GM18520 (cell line): ENCODE data around the gene MKRN2OS.
"Not testable (repeated sequence)": the region's sequence is repeated elsewhere in the genome, so short reads cannot be mapped to it uniquely, and the experiment has no call there.

ENCODE experiments used
- ATAC-seq: cut with Tn5 transposase; IDR thresholded peaks from one replicate; pipeline ENCODE4 v1.9.1; 2021; ENCODE audit not compliant: unreplicated experiment

Gene MKRN2OS

DNA sequence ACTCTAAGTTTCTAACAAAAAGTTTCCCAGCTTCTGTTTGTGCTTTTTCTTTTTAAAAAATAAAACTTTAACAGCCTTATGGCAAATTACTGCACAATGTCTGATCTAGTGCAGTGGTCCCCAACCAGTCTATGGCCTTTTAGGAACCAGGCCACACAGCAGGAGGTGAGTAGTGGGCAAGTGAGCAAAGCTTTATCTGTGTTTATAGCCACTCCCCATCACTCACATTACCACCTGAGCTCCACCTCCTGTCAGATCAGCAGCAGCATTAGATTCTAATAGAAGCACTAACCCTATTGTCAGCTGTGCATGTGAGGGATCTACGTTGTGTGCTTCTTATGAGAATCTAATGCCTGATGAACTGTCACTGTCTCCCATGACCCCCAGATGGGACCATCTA, 17.2 kb upstream of the MKRN2OS start:
- no peak for ATAC-seq

DNA sequence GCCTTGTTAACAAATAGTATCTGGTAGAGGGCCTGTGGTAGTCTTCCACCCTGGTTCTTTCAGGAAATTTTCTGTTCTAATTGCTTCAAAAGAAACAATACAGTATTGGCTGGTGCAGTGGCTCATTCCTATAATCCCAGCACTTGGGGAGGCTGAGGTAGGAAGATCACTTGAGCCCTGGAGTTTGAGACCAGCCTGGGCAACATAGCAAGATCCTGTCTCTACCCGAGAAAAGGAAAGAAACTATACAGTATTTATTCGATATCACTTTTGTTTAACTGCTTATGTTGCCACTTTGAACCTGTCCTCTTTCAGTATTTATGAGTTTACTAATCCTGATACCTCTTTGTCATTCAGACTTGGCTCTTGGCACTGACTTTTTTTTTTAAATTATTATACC, 16.1 kb upstream of the MKRN2OS start:
- ATAC-seq: no peak

DNA sequence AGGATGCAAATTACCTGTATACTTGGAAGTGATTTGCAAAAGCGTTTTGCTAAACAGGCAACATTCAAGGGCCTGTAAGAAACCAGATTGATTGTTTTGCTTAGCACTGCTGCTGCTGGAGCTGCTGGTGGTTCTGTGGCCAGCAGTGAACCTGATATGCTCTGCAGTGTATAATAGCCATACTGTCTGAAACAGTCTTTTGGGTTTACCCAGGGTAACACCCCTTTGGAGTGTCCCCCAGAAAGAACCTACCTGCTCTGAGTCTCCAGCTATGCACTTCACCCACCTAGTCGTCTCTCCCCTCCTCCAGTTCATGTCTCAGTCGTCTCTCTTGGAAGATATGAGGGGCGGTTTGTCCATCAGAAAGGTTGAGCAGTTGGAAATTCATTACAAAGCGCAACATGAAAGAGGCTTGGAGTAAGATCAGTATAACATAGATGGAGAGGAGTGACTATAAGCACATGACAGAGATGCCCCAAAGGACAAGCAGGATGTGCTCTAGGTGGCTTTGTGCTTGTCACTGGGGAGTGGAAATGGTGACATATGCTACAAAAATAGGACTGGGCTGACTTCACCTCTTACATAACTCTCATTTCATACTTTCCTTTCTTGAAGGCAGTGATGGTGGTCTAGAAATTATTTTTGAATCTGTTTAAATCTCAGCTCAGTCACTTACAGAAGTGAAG, 15.3 kb upstream of the MKRN2OS start:
- peak; percentile 24 for ATAC-seq

DNA sequence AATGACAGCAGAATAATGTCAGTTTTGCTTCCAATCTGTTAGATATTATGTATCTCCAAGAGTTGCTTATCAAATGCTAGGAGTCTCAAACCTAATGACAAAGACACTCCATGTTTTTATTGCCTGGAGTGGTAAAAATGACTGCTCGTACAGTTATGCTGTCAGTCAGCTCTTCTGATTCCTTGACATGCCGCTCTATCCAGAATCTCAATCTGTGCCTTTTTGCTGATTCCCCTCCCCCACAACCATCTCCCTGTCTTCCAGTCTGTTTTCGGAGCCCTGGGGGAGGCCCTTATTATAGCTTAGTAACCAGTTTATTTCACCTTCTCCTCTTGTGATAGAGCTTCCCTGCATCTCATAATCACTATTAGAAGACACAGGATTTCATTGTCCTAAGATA, 14.2 kb upstream of the MKRN2OS start:
- no peak for ATAC-seq

DNA sequence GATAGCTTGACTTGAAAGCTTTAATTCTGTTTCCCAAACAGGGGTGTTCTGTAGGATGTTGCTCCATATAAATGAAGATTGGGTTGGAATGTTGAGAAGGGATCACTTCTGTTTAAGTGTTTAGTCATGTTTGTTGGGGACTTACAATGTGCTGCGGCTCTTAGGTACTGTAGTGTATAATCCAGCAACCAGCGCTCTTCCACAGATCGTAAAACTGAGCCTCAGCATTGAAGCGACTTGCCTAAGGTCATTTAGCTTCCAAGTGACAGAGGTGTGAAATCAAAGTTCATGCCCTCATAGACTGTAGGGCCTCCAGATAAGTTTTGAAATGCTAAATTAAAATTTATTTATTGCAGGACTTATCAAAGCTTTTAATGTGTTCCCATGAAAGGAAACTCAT, 13.4 kb upstream of the MKRN2OS start:
- no peak for ATAC-seq

DNA sequence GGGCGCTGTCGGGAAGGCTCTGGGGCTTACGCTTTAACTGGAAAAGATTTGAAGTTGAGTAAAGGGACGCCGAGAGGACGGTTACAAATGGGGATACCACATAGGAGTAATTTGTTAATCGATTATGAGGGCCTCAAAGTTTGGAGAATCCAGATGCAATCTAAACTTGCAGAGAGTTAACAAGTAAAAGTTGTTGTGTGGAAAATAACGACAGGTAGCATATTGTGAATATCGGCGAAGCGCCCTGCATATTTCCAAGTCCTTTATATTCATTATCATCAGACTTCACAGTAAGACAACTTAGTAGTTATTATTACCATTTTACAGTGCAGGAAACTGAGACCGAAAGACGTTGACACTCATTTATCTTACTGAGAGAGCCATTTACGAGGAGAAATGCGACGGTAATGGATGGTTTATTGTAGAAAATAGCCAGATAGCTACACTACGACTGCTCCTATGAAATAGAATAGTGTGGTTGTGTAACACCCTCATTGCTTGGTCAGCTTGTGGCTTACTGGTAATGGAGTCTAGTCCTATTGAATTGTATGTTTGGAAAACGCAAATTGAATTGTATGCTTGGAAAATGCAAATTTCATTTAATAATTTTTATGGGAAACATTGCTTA, 12.3 kb upstream of the MKRN2OS start:
- no peak for ATAC-seq

DNA sequence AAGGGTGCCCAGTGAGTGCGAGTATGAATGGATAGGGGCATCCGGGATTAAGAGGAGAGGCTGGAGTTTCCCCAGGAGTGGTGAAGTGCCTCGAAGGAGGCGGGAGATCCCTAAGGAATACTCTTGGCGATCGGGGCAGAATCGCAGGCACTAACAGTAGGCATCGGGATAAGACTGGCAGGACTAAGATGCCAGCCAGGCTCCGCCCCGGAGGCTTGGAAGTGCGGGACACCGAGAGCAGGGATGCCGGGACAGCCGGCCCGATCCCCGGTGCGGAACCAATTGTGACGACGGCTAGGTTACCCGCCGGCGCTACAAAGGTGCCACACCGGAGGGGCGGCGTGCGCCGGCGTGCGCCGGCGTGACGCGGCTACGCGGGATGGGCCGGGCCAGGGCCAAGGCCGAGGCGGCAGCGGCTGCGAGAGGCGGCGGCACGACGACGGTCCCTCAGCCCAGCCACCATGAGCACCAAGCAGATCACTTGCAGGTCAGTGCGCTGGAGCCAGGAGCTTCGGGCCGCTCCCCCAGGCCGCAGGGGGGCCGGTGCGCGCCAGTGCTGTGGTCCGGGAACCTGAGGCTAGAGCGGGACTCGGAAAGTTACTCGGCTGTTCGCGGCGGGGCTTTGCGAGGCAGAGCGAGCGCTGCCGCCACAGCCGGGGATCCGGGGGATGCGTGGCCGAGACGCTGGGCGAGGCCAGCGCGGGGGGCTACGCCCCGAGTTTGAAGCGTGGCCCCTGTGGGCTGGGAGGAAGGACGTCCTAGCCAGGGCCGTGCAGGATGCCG, 11.6 kb upstream of the MKRN2OS start, which contains the start of gene MKRN2:
Gene MKRN2, plus strand, starts transcription at position 398 of the 783 bp plus-strand sequence. Its CDS starts 64 bp downstream, at position 462.
- peak; percentile 72 for ATAC-seq

DNA sequence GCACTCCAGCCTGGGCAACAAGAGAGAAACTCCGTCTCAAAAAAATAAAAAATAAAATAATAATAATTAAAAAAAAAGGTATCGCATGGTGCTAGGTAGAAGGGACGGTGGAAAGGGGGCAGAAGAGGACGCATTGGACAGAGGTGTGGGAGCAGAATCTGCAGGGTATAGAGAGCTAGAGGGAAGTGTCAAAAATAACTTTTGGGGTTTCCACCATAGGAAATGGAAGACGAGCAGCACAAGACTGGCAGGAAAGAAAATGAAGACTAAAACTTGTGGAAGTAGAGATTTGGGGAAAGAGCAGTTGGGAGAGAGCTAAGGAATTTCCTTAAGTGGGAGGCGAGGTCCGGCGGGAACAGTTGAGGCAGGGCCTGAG, 11.0 kb upstream of the MKRN2OS start:
- no peak for ATAC-seq

DNA sequence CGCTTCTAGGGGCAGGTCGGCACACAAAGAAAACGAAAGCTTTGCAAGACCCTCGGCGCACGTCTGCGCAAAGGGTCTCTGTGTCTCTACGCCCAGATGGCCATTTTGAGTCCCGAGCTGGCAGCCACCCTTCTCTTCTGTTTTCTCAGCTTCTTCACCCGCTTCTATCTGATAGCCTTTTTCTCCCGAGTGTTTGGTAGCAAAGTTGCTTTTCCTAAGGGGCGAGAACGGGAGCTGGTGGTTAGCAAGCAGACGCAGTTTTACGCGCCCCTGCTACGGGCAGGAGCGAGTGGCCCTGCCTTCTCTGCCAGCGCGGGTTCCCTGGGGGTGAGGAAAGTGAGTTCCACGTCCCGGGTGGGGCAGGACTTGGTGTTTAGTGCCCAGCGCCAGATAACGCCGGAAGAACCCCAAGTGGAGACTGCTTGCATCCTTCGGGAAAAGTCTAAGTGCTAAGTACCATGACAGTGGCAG, 8.7 kb upstream of the MKRN2OS start:
- no peak for ATAC-seq

DNA sequence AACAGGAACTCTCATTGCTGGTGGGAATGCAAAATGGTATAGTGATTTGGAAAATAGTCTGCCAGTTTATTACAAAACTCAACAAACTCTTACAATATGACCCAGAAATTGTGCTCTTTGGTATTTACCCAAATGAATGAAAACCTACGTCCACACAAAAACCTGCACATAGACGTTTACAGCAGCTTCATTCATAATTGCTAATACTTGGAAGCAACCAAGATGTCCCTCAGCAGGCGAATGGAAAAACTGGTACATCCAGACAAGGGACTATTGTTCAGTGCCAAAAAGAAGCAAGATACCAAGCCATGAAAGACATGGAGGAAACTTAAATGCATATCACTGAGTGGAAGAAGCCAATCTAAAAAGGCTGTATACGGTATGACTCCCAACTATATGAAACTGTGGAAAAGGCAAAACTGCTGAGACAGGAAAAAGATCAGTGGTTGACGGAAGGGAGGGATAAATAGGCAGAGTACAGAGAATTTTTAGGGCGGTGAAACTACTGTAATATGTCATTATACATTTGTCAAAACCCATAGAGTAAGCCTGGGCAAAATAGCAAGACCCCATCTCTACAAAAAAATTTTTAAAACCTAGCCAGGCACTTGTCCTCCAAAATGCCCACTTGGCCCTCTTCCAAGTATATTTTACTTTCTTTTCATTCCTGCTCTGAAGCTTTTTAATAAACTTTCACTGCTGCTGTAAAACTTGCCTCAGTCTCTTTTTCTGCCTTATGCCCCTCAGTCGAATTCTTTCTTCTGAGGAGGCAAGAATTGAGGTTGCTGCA, 4.9 kb upstream of the MKRN2OS start:
- ATAC-seq: no peak

DNA sequence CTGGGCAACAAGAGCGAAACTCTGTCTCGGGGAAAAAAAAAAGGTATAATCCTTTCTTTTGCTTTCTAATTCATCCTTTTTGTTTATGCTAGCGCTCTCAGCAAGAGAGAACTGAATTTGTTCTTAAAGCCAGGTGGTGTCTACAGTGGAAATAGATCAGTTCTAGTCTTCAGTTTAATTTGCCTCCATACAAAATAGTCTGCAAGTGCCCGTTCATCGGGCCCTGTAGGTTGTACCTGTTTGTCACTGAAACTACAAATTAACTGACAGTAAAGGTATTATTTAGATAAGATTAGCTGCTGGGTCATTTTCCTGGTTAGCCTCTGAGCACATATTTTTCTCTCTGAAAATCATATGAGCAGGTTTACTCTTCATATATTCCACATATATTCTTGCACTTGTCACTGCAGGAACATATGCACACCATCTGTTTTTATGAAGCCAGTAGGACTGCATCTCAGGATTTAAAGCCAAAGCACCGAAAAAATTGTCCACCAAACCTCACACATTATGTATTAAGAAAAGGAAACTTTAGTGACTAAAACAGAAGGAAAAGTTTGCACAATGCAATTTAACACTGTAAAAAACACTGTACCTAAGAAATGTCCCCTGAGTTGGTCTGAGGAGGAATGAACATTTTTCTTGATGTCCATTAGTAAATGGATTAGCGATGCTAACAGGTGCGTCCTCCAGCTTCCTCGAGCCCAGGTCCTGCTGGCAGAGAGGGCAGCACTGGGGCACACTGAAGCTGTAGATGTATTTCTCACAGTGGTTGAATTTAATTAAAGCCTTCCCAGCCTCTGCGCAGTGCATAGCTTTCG, 437 bp downstream of the MKRN2OS start:
- ATAC-seq: no peak

DNA sequence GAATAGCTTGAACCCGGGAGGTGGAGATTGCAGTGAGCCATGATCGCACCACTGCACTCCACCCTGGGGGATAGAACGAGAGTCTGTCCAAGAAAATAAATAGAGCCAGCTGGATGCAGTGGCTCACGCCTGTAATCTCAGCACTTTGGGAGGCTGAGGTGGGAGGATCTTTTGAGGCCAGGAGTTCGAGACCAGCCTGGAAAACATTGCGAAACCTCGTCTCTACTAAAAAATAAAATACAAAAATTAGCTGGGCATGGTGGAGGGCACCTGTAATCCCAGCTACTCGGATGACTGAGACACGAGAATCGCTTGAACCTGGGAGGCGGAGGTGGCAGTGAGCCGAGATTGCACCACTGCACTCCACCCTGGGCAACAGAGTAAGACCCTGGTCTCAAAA, 1.8 kb downstream of the MKRN2OS start:
- not testable (repeated sequence) for ATAC-seq

DNA sequence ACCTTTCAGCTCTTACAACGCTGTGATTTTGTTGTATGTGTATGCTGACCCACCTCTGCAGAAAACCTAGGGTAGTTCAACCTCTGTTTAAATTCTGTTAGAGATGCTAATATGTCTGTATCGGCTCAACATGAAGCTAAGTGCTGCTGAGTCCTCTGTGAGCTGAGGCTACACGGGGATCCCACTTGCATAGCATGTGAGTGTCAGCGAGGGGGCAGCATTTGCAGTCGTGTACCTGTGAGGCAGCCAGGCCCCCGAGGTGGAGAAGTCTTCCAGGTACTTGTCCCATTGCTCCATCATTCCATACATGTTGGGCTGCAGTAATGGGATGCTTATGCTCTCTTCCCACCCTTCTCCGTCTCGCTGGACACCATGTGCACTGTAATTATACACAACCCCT, 3.7 kb downstream of the MKRN2OS start:
- ATAC-seq: no peak

DNA sequence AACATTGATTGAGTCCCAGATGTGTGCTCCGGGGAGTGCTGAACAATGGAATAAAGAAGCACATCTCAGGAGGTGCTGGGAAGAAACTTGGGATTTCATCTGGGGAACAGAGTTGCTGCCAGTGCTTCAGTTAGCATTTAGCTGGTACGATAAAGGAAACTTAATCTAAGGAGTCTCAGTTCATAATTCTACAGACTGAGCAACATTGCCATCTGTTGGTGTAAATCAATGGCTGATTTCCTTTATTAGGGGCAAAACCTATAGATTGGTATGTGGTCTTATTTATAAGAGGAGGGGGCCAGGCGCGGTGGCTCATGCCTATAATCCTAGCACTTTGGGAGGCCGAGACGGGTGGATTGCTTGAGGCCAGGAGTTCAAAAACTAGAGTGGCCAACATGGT, 8.9 kb downstream of the MKRN2OS start:
- no peak for ATAC-seq

DNA sequence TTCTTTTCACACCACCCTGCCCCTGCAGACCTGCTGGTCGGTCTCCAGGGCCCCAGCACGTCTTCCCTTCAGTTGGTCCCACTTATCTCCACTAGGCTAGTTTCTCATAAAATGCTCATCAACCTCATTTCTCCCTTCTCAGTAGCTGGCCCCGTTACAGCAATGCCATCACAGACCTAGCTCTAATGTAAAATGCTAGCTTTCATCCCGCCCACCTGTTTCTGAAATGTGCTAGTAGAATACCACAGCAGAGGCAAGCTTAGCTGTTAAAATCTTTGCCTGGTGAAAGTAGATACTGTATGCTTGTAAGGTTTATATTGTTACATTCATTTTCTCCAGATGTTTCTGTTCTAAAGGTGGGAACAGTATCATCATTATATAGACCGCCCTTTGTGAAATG, 13.1 kb downstream of the MKRN2OS start:
- no peak for ATAC-seq

DNA sequence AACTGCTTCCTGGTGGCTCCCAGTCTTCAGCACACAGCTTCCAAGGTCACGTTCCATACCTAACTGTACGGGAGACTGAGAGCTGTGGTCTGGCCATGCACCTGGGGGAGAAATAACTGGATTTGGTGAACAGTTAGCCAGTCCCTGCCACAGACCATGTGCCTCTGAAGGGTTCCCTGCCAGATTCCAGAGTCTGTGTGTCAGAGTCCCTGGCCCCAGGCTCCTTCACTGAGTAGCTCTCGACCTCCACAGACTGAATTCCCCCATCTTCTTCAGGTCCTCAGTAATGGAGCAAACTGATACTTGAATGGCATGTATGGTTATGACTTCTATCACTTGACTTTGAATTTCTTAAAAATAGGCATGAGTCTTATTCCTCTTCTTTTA, 17.5 kb downstream of the MKRN2OS start:
- ATAC-seq: no peak

DNA sequence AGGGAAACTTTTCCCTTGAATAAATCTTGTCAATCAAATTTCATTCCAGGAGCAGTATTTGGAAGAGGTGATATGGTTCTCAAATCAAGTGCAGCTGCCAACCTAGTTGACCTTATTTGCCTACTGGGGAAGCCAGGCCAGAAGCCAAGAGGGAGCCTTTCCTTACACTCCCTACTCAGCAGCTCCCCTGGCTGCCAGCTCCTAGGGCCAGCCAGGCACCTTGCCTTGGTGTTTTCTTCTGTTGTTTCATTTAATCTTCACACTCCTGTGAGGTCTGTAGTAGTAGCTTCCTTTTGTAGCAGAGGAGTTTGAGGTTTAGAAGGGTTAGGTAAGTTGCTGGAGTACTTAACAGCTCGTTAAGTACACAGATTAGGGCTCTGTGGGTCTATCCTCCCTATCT, 22.6 kb downstream of the MKRN2OS start:
- no peak for ATAC-seq

DNA sequence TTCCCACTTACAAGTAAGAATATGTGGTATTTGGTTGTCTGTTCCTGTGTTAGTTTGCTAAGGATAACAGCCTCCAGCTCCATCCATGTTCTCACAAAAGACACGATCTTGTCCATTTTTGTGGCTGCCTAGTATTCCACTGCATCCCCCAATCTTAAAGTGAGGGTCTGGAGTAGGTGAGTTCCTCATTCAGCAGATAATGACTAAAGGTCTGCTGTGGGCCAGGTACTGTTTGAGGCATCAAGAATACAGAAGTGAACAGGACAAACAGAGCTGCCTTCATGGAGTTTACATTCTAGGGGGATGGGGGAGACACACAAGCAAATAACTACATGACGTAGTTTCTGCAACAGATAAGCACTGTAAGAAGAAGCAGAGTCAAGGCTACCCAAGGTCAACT, 24.3 kb downstream of the MKRN2OS start:
- no peak for ATAC-seq

DNA sequence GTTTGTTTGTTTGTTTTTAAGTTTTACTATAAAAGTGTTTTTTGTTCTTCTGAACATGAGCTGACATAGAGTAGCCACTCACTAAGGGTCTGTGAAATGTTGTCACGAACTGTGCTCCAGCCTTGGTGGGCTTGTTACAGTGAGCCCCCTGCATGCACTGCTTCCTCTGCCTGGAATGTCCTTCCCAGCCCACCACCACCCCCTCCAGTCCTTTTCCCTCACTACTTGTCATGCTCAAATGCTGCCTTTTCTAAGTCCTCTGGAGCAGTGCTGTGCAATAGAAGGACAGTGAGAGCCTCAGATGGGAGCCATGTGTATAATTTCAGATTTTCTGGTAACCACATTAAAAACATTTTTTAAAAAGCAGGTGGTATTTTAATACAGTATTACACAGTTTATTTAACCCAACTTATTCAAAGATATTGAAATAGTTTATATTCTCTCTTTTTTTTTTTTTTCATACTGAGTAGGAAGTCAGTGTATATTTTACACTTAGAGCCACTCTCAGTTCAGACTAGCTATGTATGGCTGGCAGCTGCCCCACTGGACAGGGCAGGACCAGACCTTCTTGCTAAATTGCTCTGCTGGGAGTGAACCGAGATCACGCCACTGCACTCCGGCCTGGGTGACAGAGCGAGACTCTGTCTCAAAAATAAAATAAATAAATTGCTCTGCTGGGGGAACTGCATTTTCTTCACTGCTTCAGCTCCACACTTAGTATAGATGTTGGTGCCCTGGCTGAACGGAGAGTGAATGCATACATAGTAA, 26.9 kb downstream of the MKRN2OS start:
- no peak for ATAC-seq

DNA sequence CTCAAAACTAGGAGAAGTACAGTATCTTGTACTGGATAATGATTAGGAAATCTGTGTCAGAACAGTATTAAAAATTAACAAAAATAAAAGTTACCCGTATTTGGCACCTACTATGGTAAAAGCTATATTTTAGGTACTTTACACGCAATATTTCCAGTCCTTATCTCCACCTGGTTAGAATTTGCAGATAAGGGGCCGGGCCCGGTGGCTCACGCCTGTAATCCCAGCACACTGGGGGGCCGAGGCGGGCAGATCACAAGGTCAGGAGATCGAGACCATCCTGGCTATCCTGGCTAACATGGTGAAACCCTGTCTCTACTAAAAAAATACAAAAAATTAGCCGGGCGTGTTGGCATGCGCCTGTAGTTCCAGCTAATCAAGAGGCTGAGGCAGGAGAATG, 28.4 kb downstream of the MKRN2OS start:
- ATAC-seq: no peak
